ELR (cell line): ENCODE data around the gene SPPL2C.

ENCODE experiments used
- DNase-seq: peaks from one replicate; pipeline ENCODE4 v3.0.0-alpha.2; 2015; ENCODE audit warnings: low read depth

SPPL2C gene

DNA sequence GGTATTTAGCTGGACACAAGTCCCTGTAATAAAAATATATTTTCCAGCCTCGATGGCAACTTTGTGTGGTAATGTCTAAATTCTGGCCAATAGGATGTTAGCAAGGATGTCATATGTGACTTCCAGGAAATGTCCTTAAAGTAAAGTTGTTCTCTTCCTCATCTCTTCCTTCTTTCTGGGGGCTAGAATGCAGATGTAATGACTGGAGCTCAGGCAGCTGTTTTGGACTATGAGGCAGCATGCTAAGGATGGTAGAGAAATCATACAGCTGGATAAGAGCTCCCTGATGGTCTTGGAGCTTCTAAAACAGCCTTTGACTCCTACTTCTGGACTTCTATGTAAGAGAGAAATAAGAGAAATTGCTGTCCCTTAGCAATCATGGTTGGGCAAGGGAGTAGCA lies 32.8 kb downstream of the SPPL2C start:
- no peak for DNase-seq

DNA sequence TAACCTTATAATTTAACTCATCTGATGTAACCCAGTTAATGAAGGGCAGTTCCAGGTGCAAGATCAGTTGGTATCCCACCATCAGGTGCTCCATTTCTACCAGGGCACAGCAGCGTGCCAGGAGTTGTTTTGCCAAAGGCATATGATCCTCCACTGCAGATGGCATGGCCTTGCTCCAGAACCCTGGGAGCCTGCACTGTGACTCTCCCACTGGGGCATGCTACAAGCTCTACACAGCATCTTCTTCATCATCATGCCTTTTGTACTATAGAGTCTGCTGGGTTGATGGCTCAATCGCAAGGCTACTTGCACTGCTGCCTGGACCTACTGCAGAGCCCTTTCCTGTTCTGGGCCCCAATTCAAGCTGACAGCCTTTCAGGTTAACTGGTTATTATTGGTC lies 38.4 kb downstream of the SPPL2C start:
- no peak for DNase-seq

DNA sequence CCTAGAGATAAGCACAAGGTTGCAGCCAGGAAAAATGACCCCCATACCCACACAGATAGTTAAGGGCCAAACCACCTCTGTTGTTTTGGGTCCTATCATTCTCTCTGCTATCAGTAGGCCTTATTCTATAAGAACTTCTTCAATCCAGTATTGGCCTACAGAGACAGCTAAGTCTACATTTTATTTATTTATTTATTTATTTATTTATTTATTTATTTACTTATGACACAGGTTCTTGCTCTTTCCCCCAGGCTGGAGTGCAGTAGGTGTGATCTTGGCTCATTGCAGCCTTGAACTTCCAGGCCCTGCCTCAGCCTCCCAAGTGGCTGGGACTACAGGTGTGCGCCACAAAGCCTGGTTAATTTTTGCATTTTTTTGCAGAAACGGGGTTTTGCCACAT lies 42.2 kb downstream of the SPPL2C start:
- DNase-seq, result no peak

DNA sequence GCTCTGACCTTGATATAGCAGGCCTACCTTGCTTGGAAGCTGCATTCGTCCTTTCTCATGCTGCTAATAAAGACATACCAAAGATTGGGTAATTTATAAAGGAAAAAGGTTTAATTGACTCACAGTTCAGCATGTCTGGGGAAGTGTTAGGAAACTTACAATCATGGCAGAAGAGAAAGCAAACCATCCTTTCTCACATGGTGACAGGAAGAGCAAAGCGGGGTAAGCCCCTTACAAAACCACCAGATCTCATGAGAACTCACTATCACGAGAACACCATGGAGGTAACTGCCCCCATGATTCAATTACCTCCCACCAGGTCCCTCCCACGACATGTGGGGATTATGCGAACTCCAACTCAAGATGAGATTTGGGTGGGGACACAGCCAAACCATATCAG lies 43.7 kb downstream of the SPPL2C start:
- DNase-seq, result no peak

DNA sequence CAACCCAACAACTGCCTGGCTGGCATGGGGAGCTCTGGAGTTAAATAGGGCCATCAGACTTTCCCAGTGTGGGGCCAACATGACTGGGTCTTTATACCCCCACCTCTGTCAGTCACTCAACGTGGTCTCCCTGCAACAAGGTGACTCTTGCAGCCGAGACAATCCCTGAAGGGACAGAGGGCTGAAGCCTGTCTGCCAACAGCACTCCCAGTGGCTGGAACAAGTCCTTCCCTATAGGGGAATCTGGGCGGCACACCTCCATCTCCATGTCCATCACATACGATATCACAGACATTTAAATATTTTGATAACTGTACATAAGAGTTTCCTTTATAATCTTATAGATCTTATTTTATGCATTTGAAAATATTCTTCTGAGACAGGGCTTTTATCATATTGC lies 44.9 kb downstream of the SPPL2C start:
- DNase-seq, result no peak

DNA sequence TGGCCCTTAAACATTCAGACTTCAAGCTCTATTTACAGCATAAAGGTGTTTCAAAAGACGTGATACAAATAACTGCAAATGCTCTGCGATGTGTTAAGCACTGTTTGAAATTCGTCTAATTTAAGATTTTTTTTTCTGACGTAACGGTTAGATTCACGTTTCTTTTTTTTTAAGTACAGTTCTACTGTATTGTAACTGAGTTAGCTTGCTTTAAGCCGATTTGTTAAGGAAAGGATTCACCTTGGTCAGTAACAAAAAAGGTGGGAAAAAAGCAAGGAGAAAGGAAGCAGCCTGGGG lies 49.0 kb downstream of the SPPL2C start:
- DNase-seq, result no peak

DNA sequence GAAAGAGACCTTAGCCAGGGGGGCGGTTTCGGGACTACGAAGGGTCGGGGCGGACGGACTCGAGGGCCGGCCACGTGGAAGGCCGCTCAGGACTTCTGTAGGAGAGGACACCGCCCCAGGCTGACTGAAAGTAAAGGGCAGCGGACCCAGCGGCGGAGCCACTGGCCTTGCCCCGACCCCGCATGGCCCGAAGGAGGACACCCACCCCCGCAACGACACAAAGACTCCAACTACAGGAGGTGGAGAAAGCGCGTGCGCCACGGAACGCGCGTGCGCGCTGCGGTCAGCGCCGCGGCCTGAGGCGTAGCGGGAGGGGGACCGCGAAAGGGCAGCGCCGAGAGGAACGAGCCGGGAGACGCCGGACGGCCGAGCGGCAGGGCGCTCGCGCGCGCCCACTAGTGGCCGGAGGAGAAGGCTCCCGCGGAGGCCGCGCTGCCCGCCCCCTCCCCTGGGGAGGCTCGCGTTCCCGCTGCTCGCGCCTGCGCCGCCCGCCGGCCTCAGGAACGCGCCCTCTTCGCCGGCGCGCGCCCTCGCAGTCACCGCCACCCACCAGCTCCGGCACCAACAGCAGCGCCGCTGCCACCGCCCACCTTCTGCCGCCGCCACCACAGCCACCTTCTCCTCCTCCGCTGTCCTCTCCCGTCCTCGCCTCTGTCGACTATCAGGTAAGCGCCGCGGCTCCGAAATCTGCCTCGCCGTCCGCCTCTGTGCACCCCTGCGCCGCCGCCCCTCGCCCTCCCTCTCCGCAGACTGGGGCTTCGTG lies 49.5 kb downstream of the SPPL2C start, which contains the start of gene MAPT:
Gene MAPT (plus strand): TSS at position 533 of the 763 bp plus-strand sequence. CDS start 67,784 bp downstream, outside the sequence.
- DNase-seq, result peak; percentile 90

DNA sequence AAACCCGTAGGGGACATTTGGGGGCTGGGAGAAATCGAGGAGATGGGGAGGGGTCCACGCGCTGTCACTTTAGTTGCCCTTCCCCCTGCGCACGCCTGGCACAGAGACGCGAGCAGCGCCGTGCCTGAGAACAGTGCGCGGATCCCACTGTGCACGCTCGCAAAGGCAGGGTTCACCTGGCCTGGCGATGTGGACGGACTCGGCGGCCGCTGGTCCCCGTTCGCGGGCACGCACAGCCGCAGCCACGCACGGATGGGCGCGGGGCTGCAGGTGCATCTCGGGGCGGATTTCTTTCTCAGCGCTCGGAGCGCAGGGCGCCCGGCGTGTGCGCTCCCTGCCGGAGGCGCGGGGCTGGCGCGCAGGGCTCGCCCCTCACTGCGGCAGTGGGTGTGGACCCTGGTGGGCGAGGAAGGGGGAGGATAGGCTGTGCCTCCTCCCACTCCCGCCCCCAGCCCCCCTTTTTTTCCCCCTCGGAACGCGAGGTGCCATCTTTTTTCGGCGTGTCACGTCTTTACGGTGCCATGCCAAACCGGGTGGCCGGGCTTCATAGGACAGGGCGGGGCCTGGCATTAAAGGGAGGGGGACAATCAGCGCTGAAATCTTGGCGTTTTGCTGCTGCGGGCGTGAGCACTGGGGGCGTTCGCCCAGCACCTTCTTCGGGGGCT lies 50.8 kb downstream of the SPPL2C start:
- DNase-seq, result peak; percentile 9

DNA sequence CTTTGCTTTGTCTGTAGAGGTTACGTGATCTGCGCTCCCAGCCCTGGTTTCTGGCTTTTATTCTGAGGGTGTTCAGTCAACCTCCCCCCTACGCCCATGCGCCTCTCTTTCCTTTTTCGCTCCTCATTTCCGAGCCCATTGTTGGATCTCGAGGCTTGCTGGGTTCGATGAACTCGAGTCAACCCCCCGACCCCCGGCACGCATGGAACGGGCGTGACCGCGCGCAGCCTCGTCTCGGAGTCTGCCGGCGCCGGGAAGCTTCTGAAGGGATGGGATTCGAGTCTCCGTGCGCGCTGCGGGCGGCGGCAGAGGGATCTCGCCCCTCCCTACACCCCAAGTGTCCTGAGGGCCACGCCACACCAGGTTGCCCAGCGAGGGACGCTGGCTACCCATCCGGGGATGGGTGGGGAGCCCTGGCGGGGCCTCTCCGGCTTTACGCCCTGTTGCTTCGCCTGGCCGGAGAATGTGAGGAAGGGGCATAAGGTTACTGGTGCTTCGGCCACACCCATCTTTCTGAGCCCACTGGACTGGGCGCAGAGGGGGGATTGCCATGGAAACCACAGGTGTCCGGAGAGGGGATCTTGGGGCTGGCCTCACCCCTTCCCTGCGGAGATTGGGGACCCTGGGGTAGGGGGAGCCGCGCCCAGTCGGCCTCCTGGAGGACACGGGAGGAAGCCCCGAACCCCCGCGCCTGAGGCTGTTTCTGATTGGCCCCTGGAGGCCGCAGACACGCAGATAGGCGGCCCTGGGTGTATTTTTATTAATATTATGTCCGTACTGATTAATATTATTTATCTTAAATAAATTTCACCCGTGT lies 51.5 kb downstream of the SPPL2C start:
- no peak for DNase-seq
